Limb (tissue), 2 donors: ENCODE measurements around the gene ZNF524.
"Not testable (repeated sequence)": the region's sequence is repeated elsewhere in the genome, so short reads cannot be mapped to it uniquely, and the experiment has no call there.

Experiments used
- DNase-seq, 2 donors: peaks; one replicate each; pipeline ENCODE4 v3.0.0-alpha.2; 2016; ENCODE audit errors: extremely low spot score in 2 of 2

ZNF524 gene, protein sequence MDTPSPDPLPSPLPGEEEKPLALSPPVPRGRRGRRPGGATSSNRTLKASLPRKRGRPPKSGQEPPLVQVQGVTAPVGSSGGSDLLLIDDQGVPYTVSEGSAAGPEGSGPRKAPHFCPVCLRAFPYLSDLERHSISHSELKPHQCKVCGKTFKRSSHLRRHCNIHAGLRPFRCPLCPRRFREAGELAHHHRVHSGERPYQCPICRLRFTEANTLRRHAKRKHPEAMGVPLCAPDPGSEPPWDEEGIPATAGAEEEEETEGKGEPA

DNA sequence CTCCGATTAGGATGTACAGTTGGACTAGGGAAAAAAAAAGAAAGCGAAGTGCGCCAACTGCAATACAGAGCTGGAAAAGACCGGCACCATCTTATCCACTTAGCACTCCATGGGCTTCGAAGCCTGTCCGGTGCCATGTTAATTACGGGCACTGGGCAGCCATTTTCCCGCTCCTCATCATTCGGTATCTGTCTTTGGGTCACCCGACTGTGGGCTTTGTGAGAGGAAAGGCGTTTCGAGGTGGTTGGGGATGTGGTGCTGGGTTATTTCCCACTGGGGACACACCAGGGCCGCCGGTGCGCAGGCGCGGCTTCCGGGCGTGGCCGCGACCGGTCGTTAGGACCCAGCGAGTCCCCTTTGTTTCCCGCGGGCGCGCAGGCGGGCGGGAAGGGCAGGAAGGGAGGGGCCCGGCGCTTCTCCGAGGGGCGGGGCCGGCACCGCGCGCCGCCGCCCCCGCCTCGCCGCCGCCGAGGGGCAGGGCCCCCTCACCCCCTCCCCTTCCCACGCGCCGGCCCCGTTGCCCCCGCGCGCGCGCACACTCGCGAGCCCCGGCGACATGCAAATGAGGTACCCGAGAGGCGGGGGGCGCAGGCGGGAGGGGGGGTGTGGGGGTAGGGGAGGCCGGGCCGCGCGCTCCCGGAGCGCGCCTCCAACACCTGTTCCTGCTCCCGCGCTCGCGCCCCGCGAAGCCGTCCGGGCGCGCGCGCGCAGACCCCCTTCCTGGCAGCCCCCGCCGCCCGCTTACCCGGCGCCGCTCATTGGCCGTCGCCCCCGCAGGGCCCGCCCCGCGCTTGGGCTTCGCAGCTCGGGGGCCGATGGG, at the start of gene ZNF524:
Gene ZNF524 (plus strand): TSS at position 447 of the 820 bp plus-strand sequence. CDS start 1,825 bp downstream, outside the sequence.
- DNase-seq, result peak; percentile 93 to 95

- no peak for DNase-seq
These were observed 49.8 kb upstream of the ZNF524 start for GRCh38 chr19:55550321-55550650.

DNA sequence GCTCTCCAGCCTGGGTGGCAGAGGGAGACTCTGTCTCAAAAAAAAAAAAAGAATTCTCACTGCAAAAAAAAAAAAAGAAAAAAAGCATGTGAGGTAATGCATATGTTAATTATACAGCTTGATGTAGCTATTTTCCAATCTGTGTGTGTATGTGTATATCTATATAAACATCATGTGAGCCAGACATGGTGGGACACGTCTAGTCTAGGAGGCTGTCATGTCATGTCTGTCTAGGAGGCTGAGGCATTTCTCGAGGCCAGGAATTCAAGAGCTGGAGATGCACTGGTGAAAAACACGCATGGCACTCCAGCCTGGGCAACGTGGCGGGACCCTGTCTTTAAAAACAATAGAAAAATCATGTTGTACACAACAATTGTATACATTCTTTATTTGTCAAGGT, 47.9 kb upstream of the ZNF524 start:
- no peak for DNase-seq

GRCh38 chr19:55552620-55553019, 47.5 kb upstream of the ZNF524 start:
- no peak for DNase-seq

- no peak for DNase-seq
These were observed 46.6 kb upstream of the ZNF524 start for GRCh38 chr19:55553217-55554182.

DNA sequence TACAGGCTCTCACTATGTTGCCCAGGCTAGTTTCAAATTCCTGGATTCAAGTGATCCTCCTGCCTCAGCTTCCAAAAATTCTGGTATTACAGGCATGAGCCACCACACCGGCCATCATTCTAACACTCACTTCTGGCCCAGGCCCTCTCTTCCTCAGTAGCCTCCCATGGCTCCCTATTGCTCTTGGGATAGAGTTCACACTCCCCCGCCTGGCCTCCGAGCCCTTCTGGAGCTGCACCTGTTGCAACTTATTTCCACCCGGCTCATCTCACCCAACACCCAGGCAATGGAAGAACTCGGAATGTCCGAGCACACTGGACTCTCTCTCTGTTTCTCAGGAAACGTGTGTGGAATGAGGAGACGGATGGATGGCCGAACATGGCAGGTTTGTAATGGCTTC, 45.8 kb upstream of the ZNF524 start:
- no peak for DNase-seq

DNA sequence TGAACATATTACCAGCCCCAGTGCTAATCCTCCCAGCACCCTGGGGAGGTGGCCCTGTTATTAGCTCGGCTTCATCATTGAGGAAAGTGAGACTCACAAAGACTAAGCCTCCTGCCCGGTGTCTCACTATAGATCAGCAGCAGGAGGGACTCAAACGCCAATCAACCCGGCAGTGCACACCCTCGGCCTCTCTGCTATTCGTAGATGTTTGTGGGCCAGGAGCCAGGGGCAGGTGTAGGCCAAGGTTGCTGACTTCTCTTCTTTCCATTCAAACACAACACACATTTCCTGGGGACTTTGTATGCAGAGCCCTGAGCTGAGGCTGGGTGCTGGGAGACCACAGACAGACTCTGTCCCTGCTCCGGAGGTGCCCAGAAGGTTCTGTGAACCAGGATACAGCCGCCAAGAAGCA, 45.3 kb upstream of the ZNF524 start:
- no peak for DNase-seq

DNA sequence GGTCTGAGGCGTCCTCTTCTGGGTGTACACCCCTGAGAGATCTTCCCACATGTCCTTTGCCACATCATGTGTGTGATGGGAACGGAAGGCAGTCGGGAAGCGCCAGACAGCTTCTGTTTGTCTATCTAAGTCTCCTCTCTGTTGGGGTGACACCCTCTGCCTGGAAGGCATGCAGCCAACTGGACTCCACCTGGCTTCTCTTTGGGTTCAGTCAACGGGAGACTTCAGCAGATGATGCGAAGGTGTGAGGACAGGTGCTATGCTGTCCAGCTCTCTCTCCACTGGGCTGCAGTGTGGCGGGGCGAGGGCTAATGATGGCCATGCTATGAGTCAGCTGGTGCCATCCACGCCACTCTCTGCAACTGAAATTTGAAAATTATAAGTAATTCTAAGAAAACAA, 40.4 kb upstream of the ZNF524 start:
- no peak for DNase-seq

DNA sequence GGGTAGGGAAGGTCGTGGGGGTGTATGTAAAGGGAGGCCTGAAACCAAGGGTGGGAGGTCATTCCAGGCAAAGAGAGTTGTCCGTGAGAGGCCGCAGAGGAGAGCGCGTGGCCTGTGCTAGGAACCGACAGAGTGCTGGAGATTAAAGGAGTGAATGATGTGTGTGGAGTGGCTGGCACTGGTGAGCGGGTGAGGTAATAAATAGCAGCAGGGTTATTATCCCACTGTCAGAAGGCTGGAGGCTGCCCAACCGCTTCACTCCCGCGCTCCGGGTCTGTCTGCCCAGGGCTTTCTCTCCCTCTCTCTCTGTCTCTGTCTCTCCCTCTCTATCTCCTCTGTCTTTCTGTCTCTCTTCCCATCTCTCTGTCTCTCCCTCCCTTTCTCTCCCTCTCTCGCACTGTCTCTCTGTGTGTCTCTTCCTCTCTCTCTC, 36.8 kb upstream of the ZNF524 start:
- DNase-seq, result no peak

DNA sequence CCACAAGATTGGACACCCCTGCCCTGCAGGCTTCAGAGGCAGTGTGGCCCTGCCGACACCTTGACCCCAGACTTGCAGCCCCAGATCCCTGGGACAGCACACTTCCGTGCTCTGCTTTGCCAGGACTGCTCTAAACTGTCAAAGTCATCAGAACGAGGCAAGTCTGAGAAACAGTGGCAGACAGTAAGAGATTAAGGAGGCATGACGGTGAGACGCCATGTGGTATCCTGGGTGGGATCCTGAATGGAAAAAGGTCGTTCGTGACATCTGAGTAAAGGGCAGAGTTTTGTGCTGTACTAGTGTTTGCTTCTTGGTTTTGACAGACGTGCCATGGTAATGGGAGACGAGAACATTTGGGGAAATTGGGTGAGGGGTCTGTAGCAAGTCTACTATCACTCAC, 33.3 kb upstream of the ZNF524 start:
- no peak for DNase-seq

DNA sequence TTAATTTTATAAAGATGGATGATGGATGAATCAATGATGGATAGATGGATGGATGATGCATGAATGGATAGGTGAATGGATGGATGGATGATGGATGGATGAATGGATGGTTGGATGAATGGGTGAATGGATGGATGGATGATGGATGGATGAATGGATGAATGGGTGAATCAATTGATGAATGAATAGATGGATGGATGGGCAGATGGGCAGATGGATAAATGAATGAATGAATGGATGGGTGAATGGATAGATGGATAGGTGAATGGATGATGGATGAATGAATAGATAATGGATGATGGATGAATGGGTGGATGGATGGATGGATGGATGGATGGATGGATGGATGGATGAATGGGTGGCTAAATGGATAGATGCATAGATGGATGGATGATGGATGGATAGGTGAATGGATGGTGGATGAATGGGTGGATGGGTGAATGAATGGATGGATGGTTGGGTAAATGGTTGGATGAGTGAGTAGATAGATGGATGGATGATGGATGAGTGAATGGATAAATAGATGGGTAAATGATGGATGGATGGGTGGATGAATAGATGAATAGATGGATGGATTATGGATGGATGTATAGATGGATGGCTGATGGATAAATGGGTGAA, 32.3 kb upstream of the ZNF524 start:
- DNase-seq, result no peak

DNA sequence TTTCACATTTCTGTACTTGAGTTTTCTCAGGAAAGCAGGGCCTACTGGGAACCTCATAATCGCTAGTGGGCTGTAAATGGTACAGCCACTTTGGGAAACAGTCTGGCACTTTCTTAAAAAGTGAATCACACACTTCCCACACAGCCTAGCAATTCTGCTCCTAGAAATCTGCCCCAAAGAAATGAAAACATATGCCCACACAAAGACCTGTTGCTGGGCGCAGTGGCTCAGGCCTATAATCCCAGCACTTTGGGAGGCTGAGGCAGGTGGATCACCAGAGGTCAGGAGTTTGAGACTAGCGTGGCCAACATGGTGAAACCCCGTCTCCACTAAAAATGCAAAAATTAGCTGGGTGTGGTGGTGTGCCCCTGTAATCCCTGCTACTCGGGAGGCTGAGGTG, 30.6 kb upstream of the ZNF524 start:
- not testable (repeated sequence) for DNase-seq

- DNase-seq, result not testable (repeated sequence)
These were observed 26.2 kb upstream of the ZNF524 start for GRCh38 chr19:55573929-55574328.

DNA sequence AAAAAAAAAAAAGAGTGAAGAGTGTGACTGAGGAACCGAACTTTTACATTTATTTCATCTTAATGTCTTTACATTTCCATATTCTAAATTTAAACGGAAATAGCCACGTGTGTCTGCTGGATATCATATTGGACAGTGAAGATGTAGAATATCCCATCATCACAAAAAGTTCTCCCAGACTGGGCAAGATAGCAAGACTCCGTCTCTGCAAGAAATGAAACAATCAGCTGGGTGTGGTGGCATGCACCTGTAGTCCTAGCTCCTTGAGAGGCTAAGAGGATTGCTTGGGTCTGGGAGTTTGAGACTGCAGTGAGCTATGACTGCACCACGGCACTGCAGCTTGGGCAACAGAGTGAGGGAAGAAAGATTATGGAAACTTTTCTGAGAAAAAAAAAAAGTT, 23.3 kb upstream of the ZNF524 start:
- DNase-seq, result no peak

DNA sequence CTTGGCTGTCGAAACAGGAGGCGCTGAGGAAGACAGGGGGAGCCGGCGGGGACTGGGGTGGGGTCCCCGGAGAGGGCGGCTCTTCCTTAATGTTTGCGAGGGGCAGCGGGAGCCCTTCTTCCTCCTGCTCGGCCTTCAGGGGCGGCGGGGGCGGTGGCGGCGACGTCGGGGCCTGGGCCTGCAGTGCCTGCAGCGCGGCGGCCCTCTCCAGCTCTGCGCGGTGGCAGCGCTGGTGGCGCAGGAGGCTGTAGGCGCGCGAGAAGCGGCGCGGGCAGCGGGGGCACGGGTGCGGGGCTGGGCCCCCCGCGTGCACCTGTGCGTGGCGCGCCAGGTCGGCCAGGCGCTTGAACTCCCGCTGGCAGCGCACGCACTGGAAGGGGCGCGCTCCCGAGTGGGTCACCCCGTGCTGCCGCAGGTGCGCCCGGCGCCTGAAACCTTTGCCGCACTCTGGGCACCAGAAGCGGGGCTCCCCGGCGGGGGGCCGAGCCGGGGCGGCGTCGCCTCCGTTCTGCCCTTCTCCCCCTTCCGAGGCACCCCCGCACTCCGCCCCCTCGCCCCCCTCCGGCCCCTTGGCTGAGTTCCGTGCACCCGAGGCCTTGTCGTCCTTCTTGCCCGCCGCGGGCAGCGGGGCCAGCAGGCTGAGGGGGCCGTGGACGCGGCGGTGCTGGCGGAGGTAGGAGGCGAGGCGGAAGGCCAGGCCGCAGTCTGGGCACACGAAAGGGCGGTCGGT, 21.9 kb upstream of the ZNF524 start:
- no peak for DNase-seq

- DNase-seq, result no peak
These were observed 21.0 kb upstream of the ZNF524 start for GRCh38 chr19:55578761-55579747.

- DNase-seq, result peak in 1 of 2 donors; percentile 60
These were observed 20.1 kb upstream of the ZNF524 start for GRCh38 chr19:55579766-55580621.

DNA sequence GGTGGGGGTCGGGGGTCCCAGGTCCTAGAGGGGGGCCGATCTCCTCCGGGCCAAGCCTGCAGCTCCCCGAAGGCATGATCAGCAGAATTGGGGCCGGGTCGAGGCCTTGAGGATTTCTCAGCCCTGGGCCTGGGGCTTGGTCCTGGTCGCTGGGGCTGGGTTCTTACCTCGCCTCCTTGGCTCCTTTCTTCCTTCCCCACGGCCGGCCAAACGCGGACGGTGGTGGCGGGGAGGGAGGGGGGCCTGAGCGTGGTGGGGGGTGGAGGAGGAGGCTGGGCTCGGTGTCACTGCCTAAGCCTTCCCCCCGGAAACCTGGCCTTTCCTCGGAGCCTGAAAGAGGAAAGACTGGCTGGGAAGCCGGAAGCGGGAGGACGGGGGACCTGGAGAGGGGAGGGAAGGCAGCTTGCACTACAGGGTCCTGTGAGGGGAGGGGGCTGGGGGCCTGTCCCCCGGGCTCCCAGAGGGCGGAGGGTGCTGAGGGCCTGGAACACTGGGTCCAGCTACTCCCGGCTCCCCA, 19.4 kb upstream of the ZNF524 start, which contains the start of gene ZNF579:
Gene ZNF579 (minus strand): TSS at position 221 of the 517 bp plus-strand sequence. CDS start 1,209 bp downstream, outside the sequence.
- peak; percentile 78 to 95 for DNase-seq
